IMR-90 (cell line): ENCODE measurements around the gene GPR176. TPM values are rescaled to one million over a fixed set of nuclear protein-coding genes. Genes with fewer than 3 reads are reported as not detected.

Experiments used
- ATAC-seq: fragments of 200-7000 bp; cut with Tn5 transposase; 2 replicates; pipeline ENCODE4 v1.9.1; 2020; ENCODE audit warnings: low read depth, mild to moderate bottlenecking, moderate library complexity
- BruUV-seq: library from RNA; stranded (reverse); fragments of 400-500 nt; replicated peaks from 2 replicates; lab custom pipeline; 2021; lab: Mats Ljungman, UMichigan
- CTCF ChIA-PET: fragments of 300-600 bp; formaldehyde crosslinking; extraction: SDS; loops from one replicate; lab custom pipeline; 2021; ENCODE audit warnings: antibody characterized with exemption; lab: Yijun Ruan, JAX
- POLR2A ChIA-PET: fragments of 300-600 bp; sonication (Branson Sonifier 250); formaldehyde crosslinking; loops from one replicate; lab custom pipeline; 2022; ENCODE audit warnings: antibody characterized with exemption; ENCODE audit not compliant: unreplicated experiment; lab: Charles Lee
- DNase-seq: peaks from one replicate; pipeline ENCODE4 v3.0.0; 2013
- H2AFZ ChIP-seq: replicated peaks from 2 replicates; pipeline ENCODE3; 2013; ENCODE audit warnings: low read length, mild to moderate bottlenecking; ENCODE audit not compliant: poor library complexity
- H2AK5ac ChIP-seq: 2 replicates; pipeline ENCODE4 v1.6.1; 2013; ENCODE audit warnings: low read depth, low read length, inconsistent platforms
- H2AK9ac ChIP-seq: replicated peaks from 2 replicates; pipeline ENCODE3; 2013; ENCODE audit warnings: mild to moderate bottlenecking, low read depth, low read length, moderate library complexity; ENCODE audit not compliant: poor library complexity
- H2BK120ac ChIP-seq: 2 replicates; pipeline ENCODE4 v1.6.1; 2013; ENCODE audit warnings: low read depth, low read length, inconsistent platforms
- H2BK15ac ChIP-seq: 3 replicates; pipeline ENCODE4 v1.6.1; 2013; ENCODE audit warnings: low read depth, low read length, inconsistent platforms
- H2BK20ac ChIP-seq: 2 replicates; pipeline ENCODE4 v1.6.1; 2013; ENCODE audit warnings: low read depth, mild to moderate bottlenecking, inconsistent platforms, low read length, moderate library complexity
- H2BK5ac ChIP-seq: 2 replicates; pipeline ENCODE4 v1.6.1; 2013; ENCODE audit warnings: mild to moderate bottlenecking, low read depth, low read length, inconsistent platforms; ENCODE audit not compliant: poor library complexity, severe bottlenecking
- H3K14ac ChIP-seq: replicated peaks from 2 replicates; pipeline ENCODE4 v1.6.1; 2013; ENCODE audit warnings: low read depth, low read length, inconsistent platforms
- H3K18ac ChIP-seq: 2 replicates; pipeline ENCODE4 v1.6.1; 2013; ENCODE audit warnings: low read depth, low read length, control low read depth
- H3K23ac ChIP-seq: 2 replicates; pipeline ENCODE4 v1.6.1; 2013; ENCODE audit warnings: low read depth, low read length, inconsistent platforms
- H3K27ac ChIP-seq: 2 replicates; pipeline ENCODE4 v1.5.1; 2013; ENCODE audit warnings: mild to moderate bottlenecking, control low read depth, low read length; ENCODE audit not compliant: insufficient read depth
- H3K27me3 ChIP-seq: 2 replicates; pipeline ENCODE4 v1.6.1; 2013; ENCODE audit warnings: low read length; ENCODE audit not compliant: control insufficient read depth, insufficient read depth
- H3K36me3 ChIP-seq: 2 replicates; pipeline ENCODE4 v1.6.1; 2013; ENCODE audit warnings: low read length, mixed read lengths; ENCODE audit not compliant: control insufficient read depth, insufficient read depth
- H3K4ac ChIP-seq: 2 replicates; pipeline ENCODE4 v1.6.1; 2013; ENCODE audit warnings: low read depth, low read length, inconsistent platforms
- H3K4me1 ChIP-seq: 2 replicates; pipeline ENCODE4 v1.6.1; 2013; ENCODE audit warnings: low read length, mixed read lengths; ENCODE audit not compliant: control insufficient read depth, insufficient read depth
- H3K4me2 ChIP-seq: 2 replicates; pipeline ENCODE4 v1.6.1; 2013; ENCODE audit warnings: low read depth, mild to moderate bottlenecking, control low read depth, low read length, moderate library complexity
- H3K4me3 ChIP-seq: 2 replicates; pipeline ENCODE4 v1.5.1; 2013; ENCODE audit warnings: low read depth, mild to moderate bottlenecking, control low read depth, low read length, moderate library complexity; ENCODE audit not compliant: insufficient read depth
- H3K56ac ChIP-seq: 2 replicates; pipeline ENCODE4 v1.6.1; 2013; ENCODE audit warnings: low read length, inconsistent platforms; ENCODE audit not compliant: insufficient read depth; ENCODE audit errors: extremely low read depth
- H3K79me1 ChIP-seq, 2 experiments: 2 replicates each; pipeline ENCODE4 v1.6.1; 2013; ENCODE audit warnings: low read length in 2 of 2, inconsistent platforms in 1 of 2, low read depth in 1 of 2
- H3K9ac ChIP-seq: 2 replicates; pipeline ENCODE4 v1.6.1; 2013; ENCODE audit warnings: low read depth, low read length, control low read depth
- H3K9me1 ChIP-seq: 2 replicates; pipeline ENCODE4 v1.6.1; 2013; ENCODE audit warnings: low read length, inconsistent platforms; ENCODE audit not compliant: insufficient read depth
- H3K9me3 ChIP-seq: 2 replicates; pipeline ENCODE4 v1.6.1; 2013; ENCODE audit warnings: low read length; ENCODE audit not compliant: control insufficient read depth, insufficient read depth
- H4K20me1 ChIP-seq: 2 replicates; pipeline ENCODE4 v1.6.1; 2013; ENCODE audit warnings: low read length, inconsistent platforms; ENCODE audit not compliant: insufficient read depth
- H4K5ac ChIP-seq: 2 replicates; pipeline ENCODE4 v1.6.1; 2013; ENCODE audit warnings: mild to moderate bottlenecking, low read depth, low read length, control low read depth
- H4K8ac ChIP-seq, 2 experiments: 2 replicates each; pipeline ENCODE4 v1.6.1; 2013; ENCODE audit warnings: low read depth in 2 of 2, low read length in 2 of 2, control low read depth in 1 of 2, inconsistent platforms in 1 of 2
- H4K91ac ChIP-seq: 2 replicates; pipeline ENCODE4 v1.6.1; 2013; ENCODE audit warnings: low read depth, low read length, inconsistent platforms; ENCODE audit not compliant: insufficient read depth
- BHLHE40 ChIP-seq: fragments of 150-350 bp; IDR thresholded peaks from 2 replicates; pipeline ENCODE4 v1.6.1; 2016; ENCODE audit warnings: mild to moderate bottlenecking, low read depth, low read length
- CEBPB ChIP-seq: IDR thresholded peaks from 2 replicates; pipeline ENCODE4 v1.6.1; 2012; ENCODE audit warnings: low read depth, low read length, improper control_type of control experiment
- CHD1 ChIP-seq: IDR thresholded peaks from 2 replicates; pipeline ENCODE4 v1.6.1; 2012; ENCODE audit warnings: low read depth, low read length, improper control_type of control experiment
- ELK1 ChIP-seq: fragments of 150-350 bp; IDR thresholded peaks from 2 replicates; pipeline ENCODE4 v1.6.1; 2016; ENCODE audit warnings: low read depth, mild to moderate bottlenecking, low read length, moderate library complexity, borderline replicate concordance
- FOS ChIP-seq: fragments of 150-350 bp; IDR thresholded peaks from 2 replicates; pipeline ENCODE4 v1.6.1; 2016; ENCODE audit warnings: low read depth, low read length
- MAFK ChIP-seq: IDR thresholded peaks from 2 replicates; pipeline ENCODE4 v1.6.1; 2012; ENCODE audit warnings: low read depth, low read length, improper control_type of control experiment
- MAZ ChIP-seq: IDR thresholded peaks from 2 replicates; pipeline ENCODE4 v1.6.1; 2012; ENCODE audit warnings: low read depth, mild to moderate bottlenecking, low read length, improper control_type of control experiment, moderate library complexity, borderline replicate concordance
- MXI1 ChIP-seq: IDR thresholded peaks from 2 replicates; pipeline ENCODE4 v1.6.1; 2012; ENCODE audit warnings: low read depth, mild to moderate bottlenecking, low read length, moderate library complexity, borderline replicate concordance
- NFE2L2 ChIP-seq: fragments of 150-350 bp; IDR thresholded peaks from 2 replicates; pipeline ENCODE4 v1.6.1; 2016; ENCODE audit warnings: low read depth, mild to moderate bottlenecking, low read length
- POLR2A ChIP-seq: IDR thresholded peaks from 2 replicates; pipeline ENCODE4 v1.6.1; 2012; ENCODE audit warnings: mild to moderate bottlenecking, low read depth, low read length
- RAD21 ChIP-seq: IDR thresholded peaks from 2 replicates; pipeline ENCODE4 v1.6.1; 2012; ENCODE audit warnings: low read length, improper control_type of control experiment
- RCOR1 ChIP-seq: IDR thresholded peaks from 2 replicates; pipeline ENCODE4 v1.6.1; 2012; ENCODE audit warnings: mild to moderate bottlenecking, low read length, improper control_type of control experiment; ENCODE audit not compliant: insufficient replicate concordance
- RFX5 ChIP-seq: IDR thresholded peaks from 2 replicates; pipeline ENCODE4 v1.8.0; 2012; ENCODE audit warnings: low read depth, mild to moderate bottlenecking, low read length, moderate library complexity
- SMC3 ChIP-seq: fragments of 150-350 bp; IDR thresholded peaks from 2 replicates; pipeline ENCODE4 v1.6.1; 2016; ENCODE audit warnings: low read depth, mild to moderate bottlenecking, antibody characterized with exemption, low read length, moderate library complexity
- USF2 ChIP-seq: fragments of 150-350 bp; IDR thresholded peaks from 2 replicates; pipeline ENCODE4 v1.6.1; 2017; ENCODE audit warnings: mild to moderate bottlenecking, antibody characterized with exemption, low read length, low read depth
- WGBS, 2 experiments: methylation state at CpG; one replicate each; pipeline versions ENCODE4 v1.1.5 to v1.1.7; 2013; ENCODE audit warnings: missing lambda C conversion rate in 2 of 2; ENCODE audit not compliant: insufficient read length in 1 of 2; ENCODE audit errors: extremely low coverage in 2 of 2; 5-methylcytosine and 5-hydroxymethylcytosine counted together
- dilution Hi-C: fragments of 300-500 bp; cut with HindIII; formaldehyde crosslinking; loops from one replicate; pipeline ENCODE4 v1.14.3; 2018; ENCODE audit warnings: low sequenced_read_pairs; ENCODE audit not compliant: unreplicated experiment
- in situ Hi-C: fragments of 300-500 bp; cut with MboI; formaldehyde crosslinking; loops from 3 replicates; pipeline ENCODE4 v1.14.3; 2019; ENCODE audit warnings: low sequenced_read_pairs, inconsistent platforms, mixed read lengths
- intact Hi-C: fragments of 100-400 bp; cut with micrococcal nuclease; formaldehyde crosslinking; loops from 2 replicates; pipeline ENCODE4 v1.10.0; 2022
- polyA plus RNA-seq, 3 experiments: library from polyadenylated mRNA; depleted of rRNA; stranded (reverse); fragments of >200 nt; gene quantifications; 2 replicates each; pipeline ENCODE4 v1.2.3, GENCODE V29; 2012; ENCODE audit warnings: low replicate concordance in 1 of 3
- total RNA-seq: library from RNA; depleted of rRNA; stranded (reverse); fragments of >200 nt; gene quantifications from 2 replicates; pipeline ENCODE4 v1.2.3, GENCODE V29; 2012
- TF ChIP-seq, protein P1 (sequence below): conservative IDR thresholded peaks from 2 replicates; pipeline ENCODE4 v1.5.1; 2012; ENCODE audit warnings: mild to moderate bottlenecking, low read depth, low read length, improper control_type of control experiment

The GPR176 gene
- total and polyA plus RNA-seq, 2 of the 4 experiments (the other 2 are of a cell fraction), result 114 to 246 TPM

- Histone ChIP-seq H3K4me2 (no peak overlapping the region), H3K23ac (no peak overlapping the region), H3K9ac (no peak overlapping the region), H3K56ac (no peak overlapping the region), H2AFZ (no peak overlapping the region), H3K4ac (no peak overlapping the region), H3K4me1 (peaks cover 16% of the 10 kb centered on the region), H2AK5ac (no peak overlapping the region), H2BK15ac (no peak overlapping the region), H2AK9ac (no peak overlapping the region), H3K14ac (no peak overlapping the region), H3K18ac (no peak overlapping the region), H3K4me3 (no peak overlapping the region), H4K8ac (no peak overlapping the region), H3K36me3 (no peaks in the 10 kb centered on the region), H3K27me3 (no peaks in the 10 kb centered on the region), H4K5ac (no peak overlapping the region), H2BK5ac (no peak overlapping the region), H3K27ac (no peak overlapping the region), H4K20me1 (peaks cover 79% of the 10 kb centered on the region; the same call in 1 of the 2 replicates), H4K91ac (no peak overlapping the region), H3K9me3 (no peaks in the 10 kb centered on the region), H3K79me1 (peaks cover 34 to 88% of the 10 kb centered on the region in 2 experiments), H3K9me1 (peaks cover 38% of the 10 kb centered on the region), H2BK120ac (no peak overlapping the region), H2BK20ac (no peak overlapping the region)
- intact Hi-C loops (loop anchor here (1.0 to 2.0 kb wide), 2 partner anchors 86 to 188 kb away; no protein-coding TSS in a partner anchor), dilution Hi-C loops (no loop called here), in situ Hi-C loops (no loop called here)
- no CpG with 5 or more reads among the region's 9 CpGs for WGBS, 2 experiments
- DNase-seq, result no peak
- ChIA-PET CTCF (interaction anchor here (0.7 to 1.7 kb wide), 6 partner anchors 15 to 997 kb away, joined by 3 to 9 read pairs (median 3); no protein-coding TSS in a partner anchor), POLR2A (no interaction called here)
- TF ChIP-seq, protein P1, sequence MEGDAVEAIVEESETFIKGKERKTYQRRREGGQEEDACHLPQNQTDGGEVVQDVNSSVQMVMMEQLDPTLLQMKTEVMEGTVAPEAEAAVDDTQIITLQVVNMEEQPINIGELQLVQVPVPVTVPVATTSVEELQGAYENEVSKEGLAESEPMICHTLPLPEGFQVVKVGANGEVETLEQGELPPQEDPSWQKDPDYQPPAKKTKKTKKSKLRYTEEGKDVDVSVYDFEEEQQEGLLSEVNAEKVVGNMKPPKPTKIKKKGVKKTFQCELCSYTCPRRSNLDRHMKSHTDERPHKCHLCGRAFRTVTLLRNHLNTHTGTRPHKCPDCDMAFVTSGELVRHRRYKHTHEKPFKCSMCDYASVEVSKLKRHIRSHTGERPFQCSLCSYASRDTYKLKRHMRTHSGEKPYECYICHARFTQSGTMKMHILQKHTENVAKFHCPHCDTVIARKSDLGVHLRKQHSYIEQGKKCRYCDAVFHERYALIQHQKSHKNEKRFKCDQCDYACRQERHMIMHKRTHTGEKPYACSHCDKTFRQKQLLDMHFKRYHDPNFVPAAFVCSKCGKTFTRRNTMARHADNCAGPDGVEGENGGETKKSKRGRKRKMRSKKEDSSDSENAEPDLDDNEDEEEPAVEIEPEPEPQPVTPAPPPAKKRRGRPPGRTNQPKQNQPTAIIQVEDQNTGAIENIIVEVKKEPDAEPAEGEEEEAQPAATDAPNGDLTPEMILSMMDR, result peak; percentile 51
- TF ChIP-seq BHLHE40, result no peak
- TF ChIP-seq MXI1, result no peak
- TF ChIP-seq NFE2L2, result no peak
- peak; percentile 43 for TF ChIP-seq SMC3
- TF ChIP-seq RAD21, result peak; percentile 52
- TF ChIP-seq USF2, result no peak
- no peak for TF ChIP-seq MAZ
- TF ChIP-seq ELK1, result no peak
- TF ChIP-seq FOS, result no peak
- TF ChIP-seq RFX5, result no peak
- TF ChIP-seq CEBPB, result no peak
- no peak for TF ChIP-seq POLR2A
- TF ChIP-seq MAFK, result no peak
- no peak for TF ChIP-seq RCOR1
- TF ChIP-seq CHD1, result no peak
- no TSS peak for BruUV-seq
- ATAC-seq, result no peak
Observed at GRCh38 chr15:39874890-39875549, 45.0 kb downstream of the GPR176 start.
